ACC112 (cell line): Measurements from ENCODE around the gene MOB1B.
"Not testable (repeated sequence)": the region's sequence is repeated elsewhere in the genome, so short reads cannot be mapped to it uniquely, and the experiment has no call there.

Source experiments
- H2AFZ ChIP-seq: fragments of 200-600 bp; sonication (generic); one replicate; pipeline ENCODE4 v1.6.0; 2017; ENCODE audit warnings: antibody characterized with exemption, low read length; ENCODE audit not compliant: unreplicated experiment
- H3K27ac ChIP-seq: fragments of 200-600 bp; sonication (generic); 2 replicates; pipeline ENCODE4 v1.5.1; 2014; ENCODE audit warnings: low read depth, mild to moderate bottlenecking, antibody characterized with exemption, low read length, moderate library complexity
- H3K27me3 ChIP-seq: fragments of 200-600 bp; sonication (generic); 2 replicates; pipeline ENCODE4 v1.6.1; 2014; ENCODE audit warnings: mild to moderate bottlenecking, antibody characterized with exemption, low read length, moderate library complexity, mixed read lengths; ENCODE audit not compliant: insufficient read depth
- H3K36me3 ChIP-seq: fragments of 200-600 bp; sonication (generic); 2 replicates; pipeline ENCODE4 v1.6.1; 2016; ENCODE audit warnings: mild to moderate bottlenecking, antibody characterized with exemption, low read length, moderate library complexity, mixed read lengths; ENCODE audit not compliant: insufficient read depth
- H3K4me1 ChIP-seq: fragments of 200-600 bp; sonication (generic); one replicate; pipeline ENCODE4 v1.6.1; 2016; ENCODE audit warnings: low read length, mixed read lengths; ENCODE audit not compliant: insufficient read depth, unreplicated experiment, control insufficient read depth
- H3K4me3 ChIP-seq: fragments of 200-600 bp; sonication (generic); 2 replicates; pipeline ENCODE4 v1.5.1; 2014; ENCODE audit warnings: mild to moderate bottlenecking, low read depth, low read length
- H3K79me2 ChIP-seq: fragments of 200-600 bp; sonication (generic); one replicate; pipeline ENCODE4 v1.6.0; 2016; ENCODE audit warnings: low read length; ENCODE audit not compliant: control insufficient read depth, unreplicated experiment, insufficient read depth

MOB1B gene

GRCh38 chr4:71006203-71006907 lies 104.2 kb downstream of the MOB1B start:
- Histone ChIP-seq H3K79me2 (peaks cover 43% of the 10 kb centered on the region), H3K36me3 (no peaks in the 10 kb centered on the region), H3K27ac (no peak overlapping the region), H3K4me3 (no peak overlapping the region), H3K4me1 (peaks cover 17% of the 10 kb centered on the region), H3K27me3 (no peaks in the 10 kb centered on the region), H2AFZ (no peak overlapping the region)

- Histone ChIP-seq H3K4me3 (no peak overlapping the region), H3K4me1 (peaks cover 17% of the 10 kb centered on the region), H3K27ac (no peak overlapping the region), H3K79me2 (peaks cover 38% of the 10 kb centered on the region), H2AFZ (no peak overlapping the region), H3K36me3 (no peaks in the 10 kb centered on the region), H3K27me3 (no peaks in the 10 kb centered on the region)
Observed at GRCh38 chr4:71008196-71008595, 106.0 kb downstream of the MOB1B start.

GRCh38 chr4:71009086-71009485 lies 106.9 kb downstream of the MOB1B start:
- Histone ChIP-seq H3K27ac (peak overlapping the region; percentile 23; the same call in 1 of the 2 replicates), H3K4me1 (peaks cover 17% of the 10 kb centered on the region), H3K27me3 (no peaks in the 10 kb centered on the region), H2AFZ (no peak overlapping the region), H3K4me3 (0 out of 2 replicates have a peak overlapping the region, but pooled peaks have one; percentile 15), H3K36me3 (no peaks in the 10 kb centered on the region), H3K79me2 (peaks cover 32% of the 10 kb centered on the region)

- peaks cover 26% of the 10 kb centered on the region for H3K79me2 ChIP-seq
- H3K4me1 ChIP-seq = peaks cover 17% of the 10 kb centered on the region
- H3K36me3 ChIP-seq = no peaks in the 10 kb centered on the region
- H3K27ac ChIP-seq = peak overlapping the region; percentile 23
- H3K4me3 ChIP-seq = no peak overlapping the region
- H2AFZ ChIP-seq = no peak overlapping the region
- H3K27me3 ChIP-seq = no peaks in the 10 kb centered on the region
Observed at GRCh38 chr4:71009890-71010588, 107.9 kb downstream of the MOB1B start.

- Histone ChIP-seq H3K79me2 (peaks cover 26% of the 10 kb centered on the region), H3K27me3 (no peaks in the 10 kb centered on the region), H3K36me3 (no peaks in the 10 kb centered on the region)
Observed at GRCh38 chr4:71011451-71011850, 109.3 kb downstream of the MOB1B start.

GRCh38 chr4:71017391-71017790 lies 115.2 kb downstream of the MOB1B start:
- H3K36me3 ChIP-seq, H3K79me2 ChIP-seq, H3K27ac ChIP-seq, H2AFZ ChIP-seq, H3K4me1 ChIP-seq, H3K27me3 ChIP-seq, H3K4me3 ChIP-seq: not testable (repeated sequence)

More at GRCh38 chr4:71011451-71011850, 109.3 kb downstream of the MOB1B start:
- Histone ChIP-seq H3K4me1 (peaks cover 17% of the 10 kb centered on the region), H3K27ac (no peak overlapping the region), H3K4me3 (no peak overlapping the region), H2AFZ (no peak overlapping the region)

GRCh38 chr4:71020611-71021010 lies 118.4 kb downstream of the MOB1B start:
- H3K79me2 ChIP-seq = peaks cover 9% of the 10 kb centered on the region
- peaks cover 12% of the 10 kb centered on the region; the same call in 1 of the 2 replicates for H3K36me3 ChIP-seq
- H2AFZ ChIP-seq = no peak overlapping the region
- no peak overlapping the region for H3K27ac ChIP-seq
- H3K27me3 ChIP-seq = no peaks in the 10 kb centered on the region
- H3K4me1 ChIP-seq = peaks cover 17% of the 10 kb centered on the region
- H3K4me3 ChIP-seq = no peak overlapping the region

GRCh38 chr4:71025654-71026053 lies 123.5 kb downstream of the MOB1B start:
- H3K79me2 ChIP-seq = peaks cover 3% of the 10 kb centered on the region
- peak overlapping the region; percentile 32; the same call in 1 of the 2 replicates for H3K4me3 ChIP-seq
- H2AFZ ChIP-seq = no peak overlapping the region
- H3K27me3 ChIP-seq = no peaks in the 10 kb centered on the region
- H3K36me3 ChIP-seq = peaks cover 12% of the 10 kb centered on the region
- H3K27ac ChIP-seq = peak overlapping the region; percentile 80
- H3K4me1 ChIP-seq = peaks cover 22% of the 10 kb centered on the region

- Histone ChIP-seq H3K4me1 (peaks cover 22% of the 10 kb centered on the region), H3K79me2 (peaks cover 3% of the 10 kb centered on the region), H3K4me3 (peak overlapping the region; percentile 32; the same call in 1 of the 2 replicates), H3K27me3 (no peaks in the 10 kb centered on the region), H3K27ac (peak overlapping the region; percentile 80), H3K36me3 (peaks cover 12% of the 10 kb centered on the region), H2AFZ (peak overlapping the region; percentile 2)
Observed at GRCh38 chr4:71026086-71026485, 123.9 kb downstream of the MOB1B start.

GRCh38 chr4:71027611-71028010 lies 125.4 kb downstream of the MOB1B start:
- H3K36me3 ChIP-seq = peaks cover 12% of the 10 kb centered on the region
- peaks cover 30% of the 10 kb centered on the region for H3K4me1 ChIP-seq
- peaks cover 3% of the 10 kb centered on the region for H3K79me2 ChIP-seq

GRCh38 chr4:71029504-71029903 lies 127.3 kb downstream of the MOB1B start:
- no peaks in the 10 kb centered on the region for H3K79me2 ChIP-seq
- peaks cover 30% of the 10 kb centered on the region for H3K4me1 ChIP-seq
- H3K27me3 ChIP-seq = no peaks in the 10 kb centered on the region
- H3K36me3 ChIP-seq = no peaks in the 10 kb centered on the region; the same call in 1 of the 2 replicates
- no peak overlapping the region for H2AFZ ChIP-seq
- no peak overlapping the region for H3K27ac ChIP-seq
- no peak overlapping the region for H3K4me3 ChIP-seq

More at GRCh38 chr4:71027611-71028010, 125.4 kb downstream of the MOB1B start:
- Histone ChIP-seq H3K4me3 (no peak overlapping the region), H3K27me3 (no peaks in the 10 kb centered on the region), H2AFZ (no peak overlapping the region), H3K27ac (no peak overlapping the region)
